Stimulated activated CD8-positive, alpha-beta memory T cell treated with anti-CD3 and anti-CD28 coated beads, Interleukin-2, amount 100 ng/mL, for 1 hour (primary cell): ENCODE measurements around the gene UPB1.

Experiments
- DNase-seq, 2 donors: peaks; one replicate each; pipeline ENCODE4 v3.0.0-alpha.2; 2020; ENCODE audit warnings: low read depth in 2 of 2

UPB1 gene

DNA sequence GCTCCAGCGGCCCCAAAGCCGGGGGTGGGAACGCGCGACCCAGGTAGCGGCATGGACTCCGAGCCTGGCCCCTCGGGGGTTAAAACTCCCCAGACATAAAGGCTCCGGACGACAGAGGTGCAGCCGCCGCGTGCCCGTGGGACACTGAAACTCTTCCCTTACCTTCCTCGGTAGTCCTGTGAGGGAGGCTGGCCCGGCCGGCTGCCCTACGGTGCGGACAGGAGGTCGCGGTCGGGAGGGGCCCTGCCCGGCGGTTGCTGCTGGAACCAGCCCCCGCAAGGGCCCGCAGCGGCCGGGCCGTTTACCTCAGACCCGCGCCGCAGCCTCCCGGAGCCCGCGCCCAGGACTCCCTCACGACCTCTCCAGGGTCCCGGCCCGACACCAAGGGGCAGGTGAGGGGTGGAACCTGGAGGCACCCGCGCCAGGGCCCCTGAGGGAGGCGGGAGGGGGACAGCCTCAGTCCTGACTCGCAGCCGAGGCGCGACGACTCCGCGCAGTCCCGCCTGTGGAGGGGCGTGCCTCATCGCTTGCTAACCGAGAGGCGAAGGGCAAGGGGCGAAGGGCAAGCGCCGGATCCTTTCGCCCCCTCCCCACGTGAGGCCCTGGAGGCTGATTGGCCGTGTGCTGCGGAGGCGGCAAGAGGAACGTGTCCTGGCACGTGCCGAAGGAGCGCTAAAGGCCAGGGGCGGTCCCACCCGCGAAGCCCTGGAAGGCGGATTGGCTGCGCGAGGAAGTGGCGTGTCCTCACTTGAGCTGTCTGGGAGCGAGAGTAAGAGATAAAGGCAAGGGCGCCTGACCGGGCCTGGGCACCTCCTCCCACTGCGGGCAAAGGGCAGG, at the start of gene UPB1:
UPB1 (plus strand) TSS at position 805 of the 837 bp plus-strand sequence. CDS start 72 bp downstream, outside the sequence.
- no peak for DNase-seq

DNA sequence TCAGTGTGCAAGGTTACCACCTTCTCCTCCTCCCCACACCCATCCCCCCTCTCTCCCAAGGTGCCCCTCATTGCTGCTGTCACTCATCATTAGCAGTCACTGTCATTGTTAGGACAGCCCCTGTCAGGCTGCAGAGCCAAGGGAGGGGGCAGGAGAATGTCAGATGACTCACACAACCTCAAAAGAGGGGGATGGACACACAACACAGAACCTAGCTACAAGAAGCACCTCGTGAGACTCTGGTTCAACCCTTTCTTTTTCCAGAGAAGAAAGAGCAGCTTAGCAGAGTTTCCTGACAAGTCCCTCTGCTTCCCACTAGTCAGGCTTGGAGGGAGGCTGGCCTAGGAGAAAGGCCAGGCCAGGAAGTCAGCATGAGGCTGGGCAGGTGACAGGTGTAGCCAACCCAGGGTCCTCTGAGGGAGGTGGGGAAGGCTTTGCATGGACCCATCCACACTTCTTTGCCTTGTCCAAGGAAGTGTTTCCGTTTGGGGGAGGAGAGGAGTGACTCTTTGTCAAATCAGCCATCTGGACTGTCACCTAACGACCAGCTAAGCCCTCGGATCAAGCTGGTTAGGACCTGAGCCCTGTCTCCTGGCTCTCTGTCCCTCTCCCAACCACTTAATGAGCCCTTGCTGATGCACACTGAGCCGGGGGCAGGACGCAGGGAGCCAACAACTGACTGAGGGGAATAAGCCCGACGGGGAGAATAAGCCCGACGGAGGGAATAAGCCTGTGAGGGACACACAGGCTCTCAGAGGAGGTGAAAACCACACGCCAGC, 49.5 kb upstream of the UPB1 start:
- DNase-seq = no peak

DNA sequence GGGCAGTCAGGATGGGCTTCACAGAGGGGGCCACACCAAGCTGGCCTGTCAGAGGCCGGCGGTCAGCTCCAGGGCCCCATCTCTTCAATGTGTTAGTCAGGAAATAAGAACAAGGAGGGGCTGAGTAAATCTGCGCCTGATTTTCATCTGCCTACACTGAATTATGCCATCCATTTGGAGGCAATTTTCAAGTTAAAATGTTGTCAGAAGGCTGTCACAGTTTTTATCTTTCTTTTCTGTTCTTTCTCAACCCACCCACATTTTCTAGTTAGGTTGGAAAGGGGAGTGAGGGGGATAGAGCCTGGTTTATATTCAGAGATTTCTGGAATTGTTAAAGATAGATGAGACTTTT, 48.9 kb upstream of the UPB1 start:
- DNase-seq = no peak

DNA sequence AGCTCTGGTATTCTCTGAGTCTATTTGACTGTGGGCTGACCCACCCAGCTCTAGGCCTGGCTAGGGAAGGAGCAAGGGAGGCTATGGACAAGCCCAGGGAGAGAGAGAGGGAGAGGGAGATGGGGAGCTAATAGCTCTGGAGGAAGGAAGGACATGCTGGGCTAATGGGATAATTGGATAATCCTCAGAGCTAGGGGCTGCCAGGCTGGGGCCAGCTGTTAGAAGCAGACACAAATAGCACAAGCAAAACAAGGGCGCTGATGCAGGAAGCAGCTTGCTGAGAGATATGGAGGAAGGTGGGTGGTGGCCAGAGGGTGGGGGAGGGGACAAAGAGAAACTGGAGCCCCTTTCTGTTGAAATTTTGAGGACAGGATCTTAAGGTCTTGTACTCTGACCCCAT, 44.5 kb upstream of the UPB1 start:
- DNase-seq = no peak

DNA sequence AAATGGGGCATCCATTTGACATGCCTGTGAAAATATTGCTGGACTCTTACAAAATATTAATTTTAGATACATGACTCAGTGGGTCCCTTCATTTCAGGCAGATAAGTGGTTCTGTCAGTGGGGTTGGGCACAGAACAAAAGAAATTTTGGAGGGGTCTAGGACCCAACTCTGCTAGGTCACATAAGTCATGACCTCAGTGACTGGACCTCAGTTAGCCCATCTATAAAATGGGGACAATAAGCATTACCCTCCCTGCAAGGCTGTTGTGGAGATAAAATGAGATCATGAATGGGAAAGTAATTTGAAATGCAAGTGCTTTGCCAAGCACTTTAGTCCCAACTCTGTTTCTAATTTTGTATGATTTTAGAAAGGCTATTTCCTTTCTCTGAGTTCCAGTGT, 44.0 kb upstream of the UPB1 start:
- DNase-seq = no peak

DNA sequence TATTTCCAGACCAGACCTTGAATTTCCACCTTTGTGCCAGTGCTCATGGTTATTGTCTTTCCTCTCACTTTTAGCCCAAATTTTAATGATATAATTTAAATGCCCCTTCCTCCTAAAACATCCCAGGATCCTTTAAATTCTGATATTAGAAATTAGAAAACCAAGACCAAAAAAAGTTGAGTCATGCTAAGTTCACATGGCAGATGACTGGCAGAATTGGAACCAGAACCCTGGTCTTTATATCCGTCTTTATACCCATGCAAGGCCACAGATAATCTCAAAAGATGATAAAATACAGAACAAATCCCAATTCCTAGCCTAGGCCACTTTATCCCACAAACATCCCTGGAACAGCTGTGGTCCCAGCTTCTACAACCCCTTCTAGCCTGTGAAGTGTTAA, 41.3 kb upstream of the UPB1 start:
- no peak for DNase-seq

DNA sequence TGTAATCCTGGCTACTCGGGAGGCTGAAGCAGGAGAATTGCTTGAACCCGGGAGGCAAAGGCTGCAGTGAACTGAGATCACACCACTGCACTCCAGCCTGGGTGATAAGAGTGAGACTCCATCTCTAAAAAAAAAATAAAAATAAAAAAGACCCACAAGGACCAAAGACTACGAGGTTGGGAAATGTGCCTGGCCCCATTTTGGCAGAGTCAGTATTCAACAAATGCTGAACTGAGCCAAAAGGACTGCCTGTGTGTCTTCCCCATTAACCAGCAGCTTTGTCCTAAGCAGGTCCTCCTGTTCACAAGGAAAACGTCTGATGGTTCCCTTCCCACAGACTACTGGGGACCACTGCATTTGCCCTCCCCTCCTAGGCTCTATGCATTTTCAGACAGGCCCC, 40.1 kb upstream of the UPB1 start:
- DNase-seq = no peak

DNA sequence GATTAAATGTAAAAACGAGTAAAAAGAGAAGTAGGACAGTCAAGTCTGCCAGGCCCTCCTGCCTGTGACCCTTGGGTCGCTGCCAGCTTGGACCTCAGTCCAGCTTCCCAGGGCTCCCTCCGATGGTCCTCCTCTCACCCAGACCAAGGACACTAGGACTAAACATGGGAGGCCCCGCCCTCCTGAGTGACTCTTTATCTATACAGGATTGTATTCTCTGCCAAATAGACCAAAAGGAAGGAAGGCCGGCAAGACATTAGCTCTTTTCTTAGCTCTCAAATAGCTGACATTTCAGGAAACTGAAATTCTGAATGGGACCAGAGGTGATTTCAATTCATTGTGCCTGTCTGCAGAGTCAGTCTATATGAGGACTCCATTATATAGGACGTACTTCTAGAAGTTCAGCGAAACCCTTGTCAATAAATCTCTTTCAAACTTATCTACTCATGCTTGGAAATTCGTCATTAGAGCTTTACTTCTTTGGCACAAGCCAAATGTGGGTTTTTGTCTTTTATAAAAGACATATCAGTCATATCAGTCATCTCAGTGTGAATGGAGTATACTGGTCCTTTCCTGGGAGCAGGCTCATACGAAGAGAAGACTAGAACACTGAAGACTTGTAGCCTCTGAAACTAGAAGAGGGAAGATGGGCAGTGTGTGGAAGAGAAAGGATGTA, 39.2 kb upstream of the UPB1 start:
- no peak for DNase-seq

DNA sequence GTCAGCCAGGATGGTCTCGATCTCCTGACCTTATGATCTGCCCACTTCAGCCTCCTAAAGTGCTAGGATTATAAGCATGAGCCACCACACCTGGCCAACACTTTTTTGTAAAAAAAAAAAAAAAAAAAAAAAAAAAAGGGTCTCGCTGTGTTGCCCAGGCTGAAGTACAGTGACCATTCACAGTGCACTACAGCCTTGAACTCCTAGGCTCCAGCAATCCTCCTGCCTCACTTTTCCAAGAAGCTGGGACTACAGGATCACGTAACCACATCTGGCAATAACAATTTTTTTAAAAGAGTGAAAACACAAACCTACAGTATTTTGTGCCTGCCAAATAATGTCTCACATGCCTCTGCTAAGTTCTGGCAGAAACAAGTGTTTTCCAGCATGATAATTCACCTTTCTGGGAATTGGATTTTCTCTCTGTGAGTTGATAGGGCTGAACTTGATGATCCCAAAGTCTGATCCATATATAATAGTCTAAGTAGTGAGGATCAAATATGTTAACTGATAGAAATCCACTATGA, 37.2 kb upstream of the UPB1 start:
- no peak for DNase-seq

DNA sequence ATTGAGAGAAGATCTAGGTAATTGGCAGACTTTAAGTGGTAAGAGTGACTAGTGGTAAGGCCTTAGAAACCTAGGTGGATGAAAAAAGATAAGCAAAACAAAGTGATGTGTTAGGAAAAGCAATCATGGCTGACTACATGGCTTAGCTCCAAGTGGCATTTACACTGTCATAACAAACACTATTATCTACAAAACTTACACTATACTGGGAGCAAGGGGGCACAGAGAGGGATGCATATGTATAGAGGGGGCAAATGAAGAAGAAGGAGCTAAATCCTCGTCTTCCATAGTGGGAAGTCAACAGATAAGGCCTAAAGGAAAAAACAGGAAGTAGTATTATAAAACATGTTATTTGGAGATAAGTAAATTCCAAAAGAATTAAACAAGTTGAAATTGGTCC, 35.2 kb upstream of the UPB1 start:
- no peak for DNase-seq

DNA sequence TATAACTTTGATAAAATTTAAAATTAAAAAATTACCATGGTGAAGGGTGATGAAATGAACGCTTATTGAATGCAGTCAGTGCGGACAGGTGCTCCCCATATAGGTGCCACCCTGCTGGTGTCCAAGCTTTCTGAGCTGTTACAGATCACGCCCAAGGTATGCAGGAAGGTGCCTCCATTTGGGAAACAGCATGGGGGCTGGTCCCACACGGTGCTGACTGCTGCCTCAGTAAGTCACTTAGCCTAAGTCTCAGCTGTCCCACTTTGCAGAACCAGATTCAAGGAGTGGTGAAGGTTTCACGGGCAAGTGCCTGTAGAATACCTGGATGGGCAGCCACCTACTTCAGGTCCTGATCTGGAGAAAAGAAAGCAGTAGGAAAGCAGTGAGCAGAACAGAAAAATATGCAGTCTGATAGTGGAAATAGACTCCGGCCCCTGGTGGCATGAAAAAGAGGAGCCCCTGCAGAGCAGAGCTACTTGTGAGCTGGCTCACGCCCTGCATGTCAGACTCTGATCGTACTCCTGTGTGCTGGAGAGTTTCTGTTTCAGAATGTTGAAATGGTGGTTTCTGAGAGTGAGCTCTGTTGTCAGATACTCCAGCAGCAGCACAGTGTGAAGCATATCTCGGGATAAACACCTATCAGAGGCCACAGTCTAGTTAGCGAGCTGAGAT, 34.6 kb upstream of the UPB1 start:
- DNase-seq = no peak

DNA sequence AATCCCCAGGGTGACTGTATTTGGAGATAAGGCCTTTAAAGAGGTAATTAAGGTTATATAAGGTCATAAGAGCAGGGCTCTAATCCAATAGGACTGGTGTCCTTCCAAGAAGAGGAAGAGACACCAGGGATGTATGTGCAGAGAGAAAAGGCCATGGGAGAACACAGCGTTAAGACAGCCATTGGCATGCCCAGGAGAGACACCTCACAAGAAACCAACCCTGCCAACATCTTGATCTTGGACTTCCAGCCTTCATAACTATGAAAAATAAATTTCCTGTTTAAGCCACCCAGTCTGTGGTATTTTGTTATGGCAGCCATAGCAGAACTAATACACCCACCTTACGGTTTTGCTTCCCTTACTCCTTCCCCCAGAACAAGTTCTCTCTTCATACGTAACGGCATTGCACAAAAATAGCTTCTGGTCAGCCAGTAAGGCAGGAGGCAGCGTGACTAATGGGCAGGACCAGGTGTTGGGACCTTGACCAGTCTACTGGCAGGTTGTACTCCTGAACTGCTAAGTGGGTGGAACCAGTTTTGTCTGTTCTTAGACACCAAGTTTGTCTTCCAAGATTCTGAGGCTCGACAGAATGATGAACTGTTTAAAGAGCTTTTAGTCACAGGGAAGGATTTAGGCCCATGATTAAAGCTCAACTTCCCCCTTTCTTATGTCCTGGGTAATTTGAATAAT, 31.9 kb upstream of the UPB1 start:
- no peak for DNase-seq

DNA sequence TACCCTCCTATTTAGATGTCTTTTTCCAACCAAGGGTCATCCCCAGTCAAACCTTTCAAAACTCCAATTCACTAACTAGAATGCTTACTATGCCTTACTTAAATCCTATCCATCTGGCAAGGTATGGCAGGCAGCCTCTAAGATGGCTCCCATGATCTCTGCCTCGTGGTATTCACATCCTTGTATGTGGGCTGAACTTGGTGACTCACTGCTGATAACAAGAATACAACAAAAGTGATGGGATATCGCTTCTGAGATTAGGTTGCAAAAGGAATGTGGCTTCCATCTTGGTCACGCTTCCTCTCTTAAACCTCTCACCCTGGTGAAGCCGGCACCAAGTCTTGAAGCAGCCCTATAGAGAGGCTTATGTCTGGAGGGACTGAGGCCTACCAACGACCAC, 29.6 kb upstream of the UPB1 start:
- no peak for DNase-seq

DNA sequence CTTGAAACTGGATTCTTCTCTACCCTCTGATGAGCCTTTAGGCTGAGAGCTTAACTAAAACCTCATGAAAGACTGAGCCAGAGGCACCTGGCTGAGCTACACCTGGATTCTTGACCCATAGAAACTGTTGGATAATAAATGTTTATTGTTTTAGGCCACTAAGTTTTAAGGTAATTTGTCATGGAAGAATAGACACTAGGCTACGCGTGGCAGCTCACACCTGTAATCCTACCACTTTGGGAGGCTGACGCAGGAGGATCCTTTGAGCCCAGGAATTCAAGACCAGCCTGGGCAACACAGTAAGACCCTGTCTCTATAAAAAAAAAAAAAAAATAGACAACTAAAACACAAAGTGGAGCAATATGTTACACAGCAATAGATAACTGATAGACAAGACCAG, 29.2 kb upstream of the UPB1 start:
- DNase-seq = no peak

DNA sequence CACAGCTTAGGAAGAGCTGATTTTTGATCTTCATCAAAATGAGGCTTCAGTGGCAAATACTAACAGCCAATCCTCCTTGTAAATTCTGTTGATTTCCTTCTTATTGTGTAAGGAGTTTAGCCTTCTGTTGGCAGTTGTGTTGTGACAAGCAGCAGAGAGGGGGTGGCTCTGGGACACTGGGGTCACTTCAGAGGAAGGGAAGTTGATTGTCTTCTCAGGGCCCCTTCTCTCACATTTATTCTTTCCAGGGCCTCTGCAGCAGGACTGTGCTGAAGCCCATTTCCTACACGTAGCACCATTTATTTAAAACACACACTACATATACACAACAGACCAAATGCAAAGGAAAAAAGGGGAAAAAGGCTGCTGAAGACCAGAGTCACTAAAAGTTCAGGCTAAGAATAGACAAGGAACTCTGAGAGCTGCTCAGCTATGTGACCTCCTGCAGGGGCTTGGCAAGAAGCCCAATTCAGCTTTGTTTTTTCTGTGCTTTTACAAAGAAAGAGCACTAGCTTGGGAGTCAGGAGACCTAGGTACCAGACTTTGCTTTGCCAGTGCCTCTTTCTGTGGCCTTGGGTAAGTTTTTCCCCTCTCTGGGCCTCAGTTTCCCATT, 28.3 kb upstream of the UPB1 start:
- DNase-seq = no peak

DNA sequence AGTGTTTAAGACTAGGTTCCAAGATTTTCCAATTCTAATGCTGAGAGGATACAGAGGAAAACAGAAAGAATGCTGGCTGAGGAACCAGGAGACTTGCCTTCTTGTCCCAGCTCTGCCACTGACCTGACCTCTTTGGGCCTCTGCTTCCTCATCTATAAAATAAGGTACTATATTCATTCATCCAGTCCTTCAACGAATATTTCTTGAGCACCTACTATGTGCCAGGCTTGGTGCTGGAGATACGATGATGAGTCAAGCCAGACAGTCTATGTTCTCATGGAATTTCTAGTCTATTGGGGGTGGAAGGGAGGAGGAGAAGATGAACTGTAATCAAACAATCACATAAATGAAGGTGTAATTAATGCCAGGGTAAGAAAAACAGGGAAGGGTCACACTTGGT, 27.8 kb upstream of the UPB1 start:
- no peak for DNase-seq

DNA sequence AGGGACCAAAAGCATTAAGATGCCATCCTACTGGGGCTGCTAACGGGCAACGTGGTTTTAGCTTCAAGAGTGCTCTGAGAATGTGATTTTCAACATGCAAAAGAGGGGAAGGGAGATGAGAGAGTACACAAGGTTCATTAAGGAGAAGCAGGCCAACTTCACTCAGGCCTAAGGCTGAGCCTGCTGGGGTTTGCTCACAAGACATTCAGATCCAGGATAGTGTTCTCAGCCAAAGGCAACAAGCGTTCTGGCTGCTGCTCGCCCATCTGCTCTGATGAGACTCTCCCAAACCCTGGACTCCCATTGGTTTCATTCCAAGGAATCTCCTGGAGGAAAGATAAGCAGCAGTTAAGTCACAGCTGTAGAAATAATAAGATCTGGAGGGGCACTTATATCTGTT, 23.6 kb upstream of the UPB1 start:
- no peak for DNase-seq

DNA sequence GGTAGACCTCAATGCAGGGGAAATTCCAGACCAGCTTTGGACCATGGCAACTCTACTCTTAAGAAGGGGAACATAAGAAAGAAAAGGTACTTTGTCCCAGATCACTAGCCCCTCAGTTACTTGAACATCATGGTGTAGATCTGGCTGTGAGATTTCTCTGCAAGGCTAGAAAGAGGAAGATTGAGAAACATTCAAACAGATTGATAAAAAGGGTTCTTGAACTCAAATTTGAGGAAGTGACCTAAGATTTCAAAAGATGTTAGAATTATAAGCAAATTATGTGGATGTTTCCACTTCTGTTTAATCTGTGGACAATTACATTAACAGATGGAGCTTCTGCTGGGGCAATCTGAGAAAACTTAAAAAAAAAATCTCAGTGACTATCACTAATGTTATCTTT, 21.8 kb upstream of the UPB1 start:
- DNase-seq = no peak

DNA sequence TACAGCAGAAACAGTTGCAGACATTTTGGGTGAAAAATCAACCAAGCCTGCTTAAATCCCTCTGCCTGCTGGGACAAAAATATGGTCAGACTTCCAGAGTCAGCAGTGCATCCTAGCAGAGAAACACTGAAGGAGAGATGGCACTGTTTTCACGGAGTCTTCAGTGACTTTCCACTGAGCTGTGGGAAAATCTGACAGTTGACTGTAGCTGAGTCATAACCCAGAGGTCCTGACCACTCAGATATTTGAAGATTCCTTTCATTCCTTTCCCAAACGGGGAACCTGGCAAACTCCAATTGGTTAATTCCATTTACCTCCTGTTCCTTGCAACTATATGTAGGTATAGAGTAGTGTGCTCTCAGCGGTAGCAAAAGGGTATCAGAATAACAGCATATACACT, 20.9 kb upstream of the UPB1 start:
- no peak for DNase-seq

DNA sequence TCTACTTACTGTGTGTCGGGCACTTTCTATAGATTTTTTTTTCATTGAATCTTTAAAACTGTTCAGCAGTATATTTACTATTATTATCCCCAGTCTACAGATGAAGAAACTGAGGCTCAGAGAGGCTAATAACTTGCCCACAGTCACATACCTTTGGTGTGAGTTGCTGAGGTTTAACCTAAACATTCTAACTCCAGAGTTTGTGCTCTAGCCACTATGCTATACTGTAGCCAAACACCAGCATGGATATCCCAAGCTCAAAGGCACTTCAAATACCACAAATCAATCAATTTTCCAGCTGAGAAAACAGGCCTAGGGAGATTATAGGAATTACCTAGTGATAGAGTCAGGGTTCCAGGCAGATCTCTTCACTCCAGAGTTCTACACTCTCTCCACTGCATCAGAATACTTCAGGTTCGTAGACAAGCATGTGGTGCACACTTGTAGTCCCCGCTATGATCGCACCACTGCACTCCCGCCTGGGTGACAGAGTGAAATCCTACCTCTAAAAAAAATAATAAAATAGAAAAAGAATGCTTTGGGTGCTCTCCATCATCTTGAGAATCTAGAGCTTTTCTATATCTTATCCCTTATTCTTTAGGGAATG, 20.4 kb upstream of the UPB1 start:
- DNase-seq = no peak

DNA sequence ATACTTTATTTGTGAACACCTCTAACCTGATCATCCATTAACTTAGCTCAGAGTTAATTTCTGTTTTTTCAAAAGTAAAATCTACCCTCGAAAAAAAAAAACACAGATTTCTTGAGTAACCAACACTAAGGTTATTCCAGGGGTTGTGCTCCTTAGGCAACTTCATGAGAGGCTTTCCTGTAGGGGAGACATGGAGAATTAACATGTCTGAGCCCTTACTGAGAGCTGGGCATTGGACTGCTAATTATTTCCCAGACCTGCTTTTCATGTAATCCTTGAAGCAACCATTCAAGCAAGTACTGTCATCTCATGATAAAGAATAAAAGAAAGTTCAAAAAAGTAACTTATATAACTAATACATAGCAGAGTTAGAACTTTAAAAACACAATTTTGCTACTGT, 13.5 kb upstream of the UPB1 start:
- DNase-seq = no peak
